HG02938 (cell line): ENCODE data around the gene L3MBTL1.

Experiments
- ATAC-seq: cut with Tn5 transposase; IDR thresholded peaks from one replicate; pipeline ENCODE4 v1.9.1; 2021; ENCODE audit warnings: mild to moderate bottlenecking, moderate library complexity; ENCODE audit not compliant: unreplicated experiment

Gene L3MBTL1

DNA sequence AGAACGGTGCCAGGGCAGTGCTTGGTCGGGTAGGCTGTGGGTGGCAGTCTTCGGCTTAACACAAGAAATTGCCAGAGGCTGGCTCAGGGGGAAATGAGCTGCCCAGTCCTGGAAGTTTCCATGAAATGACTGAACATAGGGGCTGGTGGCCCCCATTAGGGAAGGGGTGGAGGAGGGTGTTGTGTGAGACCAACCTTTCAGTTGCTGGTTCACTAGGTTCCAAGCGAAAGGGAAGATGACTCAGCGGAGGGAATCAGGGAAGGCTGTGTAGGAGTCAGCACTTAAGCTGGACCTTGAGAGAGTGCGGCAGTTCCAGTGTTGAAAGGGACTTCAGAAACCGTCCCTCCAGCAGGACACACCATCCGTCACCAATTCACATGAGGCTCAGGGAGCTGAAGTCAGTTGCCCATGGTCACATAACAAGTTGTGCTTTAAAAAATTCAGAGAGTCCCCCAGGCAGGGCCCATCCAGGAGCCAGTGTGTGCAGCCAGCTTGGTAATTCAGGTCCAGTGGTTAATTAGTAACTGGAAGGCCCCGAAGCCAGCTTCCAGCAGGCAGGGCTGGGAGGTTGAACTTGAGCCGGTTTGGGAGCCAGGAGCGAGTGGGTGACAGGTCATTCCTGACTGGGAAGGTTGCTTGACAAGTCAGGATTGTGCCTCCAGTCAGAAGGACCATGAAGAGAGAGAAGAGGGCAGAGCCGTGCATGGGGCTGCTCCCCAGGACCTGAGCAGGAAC, 51.1 kb downstream of the L3MBTL1 start, which contains the start of gene SGK2:
SGK2 (plus strand) TSS at position 616 of the 735 bp plus-strand sequence. CDS start 7,469 bp downstream, outside the sequence.
- no peak for ATAC-seq

DNA sequence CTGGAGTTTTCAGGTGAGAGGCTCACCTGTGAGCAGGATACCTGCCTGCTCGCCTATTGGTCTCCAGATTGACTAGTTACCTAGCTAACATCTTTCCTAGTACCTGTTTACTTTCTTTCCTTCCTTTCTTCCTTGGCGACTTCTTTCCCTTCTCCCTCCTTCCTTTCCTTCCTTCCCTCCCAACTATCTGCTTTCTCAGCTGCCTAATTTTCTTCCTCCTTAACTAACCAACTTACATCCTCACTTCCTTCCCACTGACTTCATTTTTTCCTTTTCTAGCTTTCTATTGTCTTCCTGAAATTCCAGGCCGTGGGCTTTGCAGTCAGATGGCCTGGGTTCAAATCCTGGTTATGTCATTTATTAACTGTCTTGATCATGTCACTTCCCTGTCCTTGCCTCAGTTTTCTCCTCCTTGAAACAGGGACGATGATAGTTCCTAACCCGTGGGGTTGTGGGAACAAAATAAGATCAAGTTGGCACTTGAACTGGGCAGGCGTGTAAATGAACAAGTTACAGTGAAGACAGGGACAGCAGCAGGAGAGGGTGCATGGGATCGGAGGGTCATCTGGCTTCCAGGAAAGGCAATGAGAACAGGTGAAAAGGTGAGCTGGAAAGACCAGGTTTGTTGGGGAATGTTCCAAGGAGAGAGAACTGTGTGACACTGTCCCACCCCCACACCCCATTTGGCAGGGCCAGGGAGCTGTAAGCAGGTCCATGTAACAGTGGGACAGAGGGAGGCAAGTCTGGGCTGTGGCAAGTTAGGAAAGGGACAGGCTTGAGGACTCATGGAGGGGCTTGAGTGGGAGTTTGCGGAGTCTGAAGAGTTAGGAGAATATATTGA, 51.9 kb downstream of the L3MBTL1 start:
- ATAC-seq, result no peak

DNA sequence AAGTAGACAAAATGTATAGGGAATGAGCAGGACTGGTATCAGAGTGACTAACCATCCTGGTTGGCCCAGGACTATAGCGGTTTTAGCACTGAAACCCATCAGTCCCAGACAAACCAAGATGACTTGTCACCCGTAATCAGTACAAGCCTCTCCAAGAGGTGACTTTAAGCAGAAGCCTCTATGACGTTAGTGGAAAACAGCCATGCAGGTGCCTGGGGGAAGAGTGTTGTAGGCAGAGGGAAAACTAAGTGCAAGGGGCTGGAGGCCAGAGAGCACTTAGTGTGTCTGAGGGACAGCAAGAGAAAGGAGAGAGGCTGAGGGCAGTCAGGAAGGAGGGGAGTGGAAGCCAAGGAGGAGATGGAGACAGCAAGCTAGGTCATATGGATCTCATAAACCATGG, 53.5 kb downstream of the L3MBTL1 start:
- ATAC-seq, result no peak

DNA sequence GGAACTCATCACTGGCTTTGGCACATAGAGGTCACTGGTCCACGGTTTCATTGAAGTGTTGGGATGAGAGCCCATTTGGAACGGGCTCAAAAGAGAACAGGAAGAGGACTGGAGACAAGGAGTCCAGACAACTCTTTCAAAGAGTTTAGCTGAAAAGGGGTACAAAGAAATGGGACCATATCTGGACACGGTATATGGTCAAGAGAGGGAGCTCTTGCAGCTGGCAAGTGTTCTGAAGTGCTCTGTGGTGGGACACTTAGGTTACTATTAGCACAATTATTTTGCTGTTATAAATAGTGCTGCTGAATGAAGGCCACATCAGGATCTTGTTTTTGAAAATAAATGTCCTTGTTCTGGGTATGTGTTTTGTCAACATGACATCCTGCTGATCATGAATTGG, 55.9 kb downstream of the L3MBTL1 start:
- no peak for ATAC-seq

DNA sequence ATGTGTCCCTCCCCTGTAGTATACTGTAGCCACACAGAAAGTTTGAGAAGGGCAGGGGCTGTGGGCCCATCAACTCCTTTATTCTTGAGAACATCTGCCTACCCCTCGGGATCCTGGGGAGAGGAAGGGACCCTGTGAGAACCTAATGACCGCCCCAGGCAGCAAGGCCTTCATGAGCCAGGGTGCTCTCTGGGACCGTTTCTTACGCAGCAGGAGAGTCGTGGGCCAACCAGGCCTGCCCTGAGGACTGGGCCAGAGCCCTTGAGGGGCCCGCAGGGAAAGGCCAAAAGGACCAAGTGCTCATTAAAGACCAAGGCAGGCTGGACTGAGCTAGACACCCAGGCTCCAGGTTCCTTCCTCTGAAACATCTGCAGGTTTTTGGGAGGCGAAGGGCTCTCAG, 56.5 kb downstream of the L3MBTL1 start:
- no peak for ATAC-seq

DNA sequence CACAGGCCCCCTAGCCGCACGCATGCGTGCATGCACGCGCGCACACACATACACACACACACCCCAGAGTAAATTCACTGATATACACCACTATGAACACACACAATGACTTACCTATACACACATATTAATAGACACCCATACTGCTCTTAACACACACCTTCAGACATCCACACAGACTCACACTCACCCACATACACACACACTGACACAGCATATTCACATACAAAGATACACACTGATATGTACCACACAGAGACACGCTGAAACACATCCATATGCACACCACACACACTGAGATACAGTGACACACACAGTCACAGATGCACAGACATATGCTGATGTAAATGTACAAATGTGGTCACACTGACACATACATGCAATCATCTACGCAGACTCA, 57.0 kb downstream of the L3MBTL1 start:
- no peak for ATAC-seq

DNA sequence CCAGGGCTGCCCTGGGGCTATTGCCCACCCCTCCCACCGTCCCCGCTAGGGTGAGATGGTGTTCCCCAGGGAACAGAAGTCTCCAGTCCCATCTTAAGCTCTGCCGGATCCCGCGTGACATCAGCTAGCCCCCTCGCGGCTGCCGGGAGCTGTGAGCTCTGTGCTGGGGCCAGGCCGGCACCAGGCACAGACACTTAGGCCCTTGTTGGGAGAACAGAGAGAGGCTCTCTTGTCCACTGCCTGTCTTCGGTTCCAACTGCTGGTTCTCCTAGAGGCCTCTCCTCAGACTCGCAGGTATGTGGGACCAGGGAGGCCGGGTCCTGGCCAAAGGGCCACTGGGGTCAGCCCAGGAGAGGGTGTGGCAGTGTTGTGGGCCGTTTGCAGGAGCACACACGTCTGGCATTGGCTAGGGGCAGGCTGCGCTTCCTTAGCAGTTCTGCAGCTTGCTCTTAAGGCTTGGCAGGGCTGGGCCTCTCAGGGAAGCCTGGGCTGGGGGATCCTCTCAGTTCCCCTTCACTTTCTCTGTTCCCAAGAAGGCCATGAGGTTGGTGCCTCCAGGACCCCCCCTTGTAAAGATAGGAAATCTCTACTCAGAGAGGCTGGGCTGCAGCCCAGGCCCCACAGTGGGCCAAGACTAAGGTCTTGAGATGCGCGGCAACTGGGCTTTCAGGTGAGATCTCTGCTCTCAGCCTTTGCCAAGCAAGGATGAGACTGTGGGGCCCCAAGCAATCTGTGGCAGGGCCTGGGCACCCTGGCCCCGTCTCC, 57.7 kb downstream of the L3MBTL1 start:
- ATAC-seq, result no peak

DNA sequence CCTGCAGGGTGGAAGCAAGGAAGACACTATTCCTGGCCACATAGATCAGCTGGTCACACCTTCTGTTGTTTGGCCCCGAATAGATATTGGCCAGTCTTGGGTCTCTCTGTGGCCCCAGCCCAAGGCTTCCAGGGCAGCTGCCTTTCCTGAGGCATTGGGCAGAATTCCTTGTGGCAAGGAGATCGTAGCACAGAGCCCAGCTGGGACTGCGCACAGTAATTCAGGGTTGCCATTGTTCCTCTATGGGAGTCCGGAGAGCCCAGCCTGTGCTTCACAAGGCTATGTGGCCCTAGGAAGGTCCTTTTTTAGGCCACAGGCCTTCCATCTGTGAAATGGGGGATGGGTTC, 58.2 kb downstream of the L3MBTL1 start:
- ATAC-seq, result no peak

DNA sequence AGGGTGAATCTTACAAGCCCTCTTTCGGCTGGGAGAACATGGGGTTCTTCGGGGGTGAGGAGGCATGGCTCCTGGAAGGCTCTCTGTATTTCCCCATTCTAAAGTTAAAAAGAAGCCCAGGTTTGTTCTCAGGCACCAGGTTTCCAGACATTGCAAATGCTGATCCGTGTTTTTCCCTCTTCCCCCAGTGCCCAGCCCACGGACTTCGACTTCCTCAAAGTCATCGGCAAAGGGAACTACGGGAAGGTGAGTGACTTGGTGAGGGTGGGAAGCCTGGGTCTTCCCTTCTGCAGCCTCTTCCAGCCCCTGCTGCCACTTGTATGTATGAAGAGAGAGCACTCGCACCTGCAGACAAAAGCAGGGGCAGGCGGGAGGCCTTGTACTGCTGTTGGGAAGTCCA, 60.0 kb downstream of the L3MBTL1 start:
- ATAC-seq, result no peak

DNA sequence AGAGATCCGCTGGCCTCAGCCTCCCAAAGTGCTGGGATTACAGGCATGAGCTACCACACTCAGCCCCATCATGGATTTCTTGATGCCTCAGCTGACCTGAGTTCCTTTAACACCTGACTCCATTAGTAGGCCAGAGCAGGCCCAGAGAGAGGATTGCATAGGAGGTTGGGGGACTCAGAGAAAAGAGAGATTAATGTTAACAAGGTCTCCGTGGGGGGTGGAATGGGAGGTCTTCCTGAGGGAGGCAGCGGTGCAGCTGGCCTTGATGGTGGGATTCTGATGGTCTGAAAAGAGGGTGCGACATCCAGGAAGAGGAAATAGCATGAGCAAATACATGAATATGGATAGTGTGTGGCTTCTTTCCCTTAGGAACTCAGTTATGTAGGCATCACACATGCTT, 61.2 kb downstream of the L3MBTL1 start:
- ATAC-seq, result no peak

DNA sequence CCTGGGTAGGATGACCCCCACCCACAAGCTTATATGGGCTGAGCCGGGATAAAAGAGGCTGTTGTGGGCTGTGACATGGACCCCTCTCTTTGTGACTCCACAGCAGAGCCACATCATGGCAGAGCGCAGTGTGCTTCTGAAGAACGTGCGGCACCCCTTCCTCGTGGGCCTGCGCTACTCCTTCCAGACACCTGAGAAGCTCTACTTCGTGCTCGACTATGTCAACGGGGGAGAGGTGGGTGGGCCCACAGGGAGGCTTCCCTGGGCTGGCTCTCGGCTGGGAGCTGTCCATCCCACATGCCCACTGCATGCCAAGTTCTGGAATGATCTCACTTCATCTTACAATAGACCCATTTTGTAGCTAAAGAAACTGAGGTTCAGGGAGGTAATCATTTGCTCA, 61.8 kb downstream of the L3MBTL1 start:
- ATAC-seq, result no peak

DNA sequence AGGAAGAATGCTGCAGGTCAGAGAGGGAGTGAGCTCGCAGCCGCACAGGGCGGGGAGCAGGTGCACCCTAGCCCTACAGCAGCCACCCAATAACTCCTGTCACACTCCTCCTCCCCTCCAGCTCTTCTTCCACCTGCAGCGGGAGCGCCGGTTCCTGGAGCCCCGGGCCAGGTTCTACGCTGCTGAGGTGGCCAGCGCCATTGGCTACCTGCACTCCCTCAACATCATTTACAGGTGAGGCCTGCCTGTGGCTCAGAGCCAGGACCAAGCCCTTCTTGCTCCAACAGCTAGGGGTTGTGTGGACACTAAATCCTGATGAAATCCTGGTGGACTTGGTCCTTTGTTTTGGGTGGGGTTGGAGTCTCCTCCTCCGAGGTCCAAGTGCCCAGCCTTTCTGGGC, 63.0 kb downstream of the L3MBTL1 start:
- no peak for ATAC-seq

DNA sequence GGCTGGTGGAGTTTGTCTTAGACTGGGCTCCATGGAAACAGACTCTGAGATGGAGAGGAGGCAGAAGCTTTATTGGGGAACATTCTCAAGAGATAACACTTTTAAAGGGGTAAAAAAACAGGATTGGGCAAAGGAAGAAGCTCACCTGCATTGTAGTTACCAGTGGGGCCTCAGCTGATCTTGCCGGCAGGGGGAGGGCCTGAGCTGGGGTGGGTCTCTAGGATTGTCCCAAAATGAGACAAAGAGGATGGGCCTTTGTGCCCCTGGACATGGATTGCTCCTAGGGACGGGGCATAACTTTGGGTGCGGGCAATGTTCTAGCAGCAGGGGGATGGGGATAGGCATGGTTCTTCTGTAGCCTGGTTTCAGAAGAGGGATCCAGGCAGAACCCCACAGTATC, 63.8 kb downstream of the L3MBTL1 start:
- no peak for ATAC-seq

DNA sequence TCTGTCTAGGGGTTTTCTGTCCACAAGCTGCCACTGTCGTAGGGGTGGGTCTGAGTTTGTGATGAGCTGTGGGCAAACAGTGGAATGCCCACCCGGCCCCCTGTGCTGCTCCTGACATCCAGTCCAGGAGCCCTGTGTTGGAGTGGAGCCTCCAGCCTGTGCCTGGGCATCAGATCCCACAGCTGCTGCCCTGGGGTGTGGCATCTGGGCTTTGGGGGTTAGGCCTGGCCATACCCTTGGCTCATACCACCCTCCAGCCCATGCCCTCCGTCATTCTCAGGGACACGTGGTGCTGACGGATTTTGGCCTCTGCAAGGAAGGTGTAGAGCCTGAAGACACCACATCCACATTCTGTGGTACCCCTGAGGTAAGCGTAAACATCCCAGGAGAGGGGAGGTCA, 64.3 kb downstream of the L3MBTL1 start:
- ATAC-seq, result no peak

DNA sequence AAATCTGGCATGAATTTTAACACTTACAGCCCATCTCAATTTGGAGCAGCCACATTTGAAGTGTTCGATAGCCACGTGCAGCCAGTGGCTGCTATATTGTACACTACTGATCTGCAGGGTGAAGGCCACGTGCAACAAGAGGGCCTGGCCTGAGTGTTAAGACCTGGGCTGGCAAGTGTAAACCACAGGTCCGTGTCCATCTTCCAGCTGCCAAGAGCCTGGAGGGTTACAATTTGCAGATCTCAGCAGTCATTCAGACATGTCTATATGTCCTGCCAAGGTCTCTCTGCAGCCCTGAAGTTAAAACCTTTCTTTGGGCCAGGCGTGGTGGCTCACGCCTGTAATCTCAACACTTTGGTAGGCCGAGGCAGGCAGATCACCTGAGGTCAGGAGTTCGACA, 65.4 kb downstream of the L3MBTL1 start:
- ATAC-seq, result no peak

DNA sequence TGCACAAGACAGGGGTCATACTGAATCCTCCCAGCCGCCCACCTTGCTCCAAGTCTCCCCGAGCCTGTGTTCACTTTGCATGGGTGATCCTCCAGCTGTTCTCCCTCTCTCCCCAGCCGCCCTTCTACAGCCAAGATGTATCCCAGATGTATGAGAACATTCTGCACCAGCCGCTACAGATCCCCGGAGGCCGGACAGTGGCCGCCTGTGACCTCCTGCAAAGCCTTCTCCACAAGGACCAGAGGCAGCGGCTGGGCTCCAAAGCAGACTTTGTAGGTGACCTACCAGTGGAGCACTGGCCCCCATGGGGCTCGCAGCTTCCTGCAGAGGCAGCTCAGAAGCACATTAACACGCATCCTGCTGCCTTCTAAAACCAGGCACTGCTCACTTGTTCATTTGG, 68.6 kb downstream of the L3MBTL1 start:
- ATAC-seq, result no peak

DNA sequence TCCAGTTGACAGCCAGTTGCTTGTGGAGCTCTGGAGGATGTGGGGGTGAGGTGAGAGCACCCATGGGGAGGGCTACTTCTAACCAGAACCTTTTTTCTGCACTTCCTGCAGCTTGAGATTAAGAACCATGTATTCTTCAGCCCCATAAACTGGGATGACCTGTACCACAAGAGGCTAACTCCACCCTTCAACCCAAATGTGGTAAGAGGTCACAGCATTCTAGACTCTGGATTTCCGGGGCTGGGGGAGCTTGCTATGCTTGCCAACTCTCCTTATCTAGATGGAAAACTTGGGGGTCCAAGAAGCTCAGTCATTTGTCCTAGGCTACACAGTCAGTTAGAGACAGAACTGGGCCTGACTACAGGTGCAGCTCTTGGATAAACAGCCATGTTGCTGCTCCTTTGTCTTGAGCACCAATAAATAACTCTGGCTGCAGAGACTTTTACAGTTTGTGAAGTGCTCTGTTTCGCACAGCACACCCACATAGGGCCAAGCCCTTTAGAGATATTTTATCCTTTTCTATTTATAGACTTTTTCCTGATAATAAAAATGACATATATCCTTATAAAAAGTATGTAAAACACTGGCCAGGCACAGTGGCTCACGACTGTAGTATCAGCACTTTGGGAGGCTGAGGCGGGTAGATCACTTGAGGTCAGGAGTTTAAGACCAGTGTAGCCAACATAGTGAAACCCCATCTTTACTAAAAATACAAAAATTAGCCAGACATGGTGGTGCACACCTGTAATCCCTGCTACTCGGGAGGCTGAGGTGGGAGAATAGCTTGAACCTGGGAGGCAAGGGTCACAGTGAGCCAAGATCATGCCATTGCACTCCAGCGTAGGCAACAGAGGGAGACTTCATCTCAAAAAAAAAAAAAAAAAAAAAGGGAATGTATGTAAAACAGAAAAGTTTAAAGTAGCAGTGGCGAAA, 72.6 kb downstream of the L3MBTL1 start:
- ATAC-seq, result no peak

DNA sequence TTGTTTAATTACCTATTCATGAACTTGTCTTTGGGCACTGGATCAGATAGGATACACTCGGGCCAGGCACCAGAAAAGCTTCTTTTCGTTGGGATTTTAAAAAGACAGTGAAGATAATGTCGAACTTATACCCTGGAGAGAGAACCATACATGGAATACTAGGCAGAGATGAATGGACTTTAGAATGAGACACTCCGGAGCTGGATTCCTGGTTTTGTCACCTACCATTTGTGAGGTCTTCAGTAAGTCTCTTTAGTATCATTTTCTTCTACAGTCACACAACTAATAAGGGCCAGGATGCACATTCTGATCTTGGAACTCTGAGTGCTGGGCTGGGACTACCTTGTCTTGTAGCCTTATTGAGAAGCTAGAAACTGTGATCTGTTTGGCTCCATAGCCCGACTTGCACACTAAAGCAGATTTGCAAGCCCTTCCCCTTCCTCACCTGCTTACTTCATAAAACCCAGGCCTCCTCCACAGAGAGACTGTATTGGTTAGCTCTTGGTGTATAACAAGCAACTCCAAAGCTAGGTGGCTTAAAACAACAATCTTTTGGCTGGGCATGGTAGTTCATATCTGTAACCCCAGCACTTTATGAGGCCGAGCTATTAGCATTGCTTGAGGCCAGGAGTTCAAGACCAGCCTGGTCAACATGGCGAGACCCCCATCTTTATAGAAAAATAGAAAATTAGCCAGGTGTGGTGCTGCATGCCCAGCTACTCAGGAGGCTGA, 75.8 kb downstream of the L3MBTL1 start:
- no peak for ATAC-seq

DNA sequence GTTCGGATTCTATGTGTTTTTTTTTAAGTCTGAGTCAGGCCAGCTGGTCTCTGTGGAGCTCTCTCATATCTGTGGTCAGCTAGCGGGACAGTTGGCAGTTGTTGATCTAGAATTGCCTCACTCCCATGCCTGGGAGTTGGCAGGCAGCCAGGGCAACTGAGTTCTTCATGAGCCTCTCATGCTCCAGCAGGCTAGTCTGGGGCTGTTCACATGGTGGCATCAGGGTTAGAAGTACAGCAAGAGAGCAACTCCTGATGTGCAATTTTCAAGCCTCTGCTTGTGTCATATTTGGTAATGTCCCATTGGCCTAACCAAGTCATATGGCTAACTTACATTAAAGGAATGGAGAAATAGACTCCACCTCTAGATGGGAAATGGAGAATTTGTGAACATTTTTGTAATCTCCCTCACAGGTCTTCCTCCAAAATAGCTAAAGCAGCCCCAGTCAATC, 76.5 kb downstream of the L3MBTL1 start:
- ATAC-seq, result no peak
